GM12891 (cell line): ENCODE data around the gene INAVA.
A peak's percentile ranks its signal among the peaks of the same experiment; 100 is the strongest.

ENCODE experiments used
- DNase-seq: peaks from one replicate; pipeline ENCODE4 v3.0.0; 2011; ENCODE audit warnings: low spot score; ENCODE audit not compliant: insufficient read length
- FAIRE-seq: peaks from 2 replicates; lab custom pipeline; 2011; peaks lifted over from hg19 to GRCh38; lab: Jason Lieb, UNC
- PAX5 ChIP-seq: IDR thresholded peaks from 2 replicates; pipeline ENCODE4 v1.6.1; 2011; ENCODE audit warnings: low read length, moderate library complexity, mild to moderate bottlenecking; ENCODE audit not compliant: insufficient read depth, severe bottlenecking
- POLR2A ChIP-seq: IDR thresholded peaks from 2 replicates; pipeline ENCODE4 v1.6.1; 2011; ENCODE audit warnings: low read depth, low read length, control low read depth
- POLR2AphosphoS5 ChIP-seq: IDR thresholded peaks from 2 replicates; pipeline ENCODE4 v1.6.1; 2011; ENCODE audit warnings: low read depth, low read length, control low read depth
- POU2F2 ChIP-seq: IDR thresholded peaks from 2 replicates; pipeline ENCODE4 v1.6.1; 2011; ENCODE audit warnings: low read depth, mild to moderate bottlenecking, control low read depth, low read length, moderate library complexity
- SPI1 ChIP-seq: IDR thresholded peaks from 2 replicates; pipeline ENCODE4 v1.6.1; 2011; ENCODE audit warnings: low read depth, low read length, control low read depth
- TAF1 ChIP-seq: IDR thresholded peaks from 2 replicates; pipeline ENCODE4 v1.6.1; 2011; ENCODE audit warnings: low read depth, low read length, control low read depth

INAVA gene

GRCh38 chr1:200895443-200895789 is 716 bp downstream of the INAVA start:
- TF ChIP-seq TAF1 (no peak), PAX5 (no peak), POLR2A (no peak), SPI1 (no peak), POLR2AphosphoS5 (no peak), POU2F2 (no peak)
- no peak for DNase-seq
- no peak for FAIRE-seq

DNA sequence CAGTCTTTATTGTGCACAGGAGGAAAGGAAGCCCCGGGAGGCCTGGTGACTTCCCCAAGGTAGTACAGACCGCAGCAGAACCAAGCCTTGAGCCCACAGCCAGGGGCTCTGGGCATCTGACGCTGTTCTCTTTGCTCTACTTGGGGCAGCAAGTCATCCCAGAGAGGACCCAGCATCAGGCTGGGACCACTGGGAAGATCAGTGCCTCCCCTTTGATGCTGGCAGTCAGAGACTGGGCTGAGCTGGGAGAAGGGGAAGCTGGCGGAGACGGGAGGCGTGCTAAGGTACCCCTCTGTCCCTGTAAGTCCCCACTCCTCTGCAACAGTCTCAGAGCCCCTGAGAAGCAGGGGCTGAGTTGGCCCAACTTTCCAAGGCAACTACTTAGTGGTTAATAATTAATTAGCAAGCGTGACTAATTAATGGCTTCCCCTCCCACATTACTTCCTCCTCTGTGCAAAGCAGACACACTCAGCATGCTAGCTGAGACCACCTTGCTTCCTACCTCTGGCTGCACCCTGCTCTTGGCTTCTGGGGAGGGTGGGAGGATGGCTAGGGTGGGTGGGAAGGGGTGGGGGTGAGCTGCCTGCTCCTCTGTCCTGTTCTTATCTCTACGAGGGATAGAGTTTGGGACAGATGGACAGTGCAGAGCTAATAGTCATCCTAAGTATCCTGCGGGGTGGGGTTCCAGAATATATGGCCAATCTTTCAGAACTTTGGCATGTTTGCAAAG is 1.3 kb downstream of the INAVA start:
- no peak for DNase-seq
- peak; percentile 64 for FAIRE-seq

GRCh38 chr1:200896531-200897196 is 2.0 kb downstream of the INAVA start:
- FAIRE-seq, result no peak

More for the DNA sequence above, 1.3 kb downstream of the INAVA start:
- TF ChIP-seq POLR2A, result no peak
- TF ChIP-seq SPI1, result no peak
- TF ChIP-seq PAX5, result no peak
- TF ChIP-seq POU2F2, result no peak
- no peak for TF ChIP-seq TAF1
- TF ChIP-seq POLR2AphosphoS5, result no peak

GRCh38 chr1:200897259-200897658 is 2.6 kb downstream of the INAVA start:
- FAIRE-seq (no peak), DNase-seq (no peak)
- TF ChIP-seq SPI1 (no peak), POLR2A (no peak), POLR2AphosphoS5 (no peak), TAF1 (no peak), POU2F2 (no peak), PAX5 (no peak)

More at GRCh38 chr1:200896531-200897196, 2.0 kb downstream of the INAVA start:
- no peak for TF ChIP-seq POU2F2
- TF ChIP-seq SPI1, result no peak
- TF ChIP-seq TAF1, result no peak
- no peak for TF ChIP-seq POLR2A
- TF ChIP-seq PAX5, result no peak
- TF ChIP-seq POLR2AphosphoS5, result no peak
- DNase-seq, result no peak

DNA sequence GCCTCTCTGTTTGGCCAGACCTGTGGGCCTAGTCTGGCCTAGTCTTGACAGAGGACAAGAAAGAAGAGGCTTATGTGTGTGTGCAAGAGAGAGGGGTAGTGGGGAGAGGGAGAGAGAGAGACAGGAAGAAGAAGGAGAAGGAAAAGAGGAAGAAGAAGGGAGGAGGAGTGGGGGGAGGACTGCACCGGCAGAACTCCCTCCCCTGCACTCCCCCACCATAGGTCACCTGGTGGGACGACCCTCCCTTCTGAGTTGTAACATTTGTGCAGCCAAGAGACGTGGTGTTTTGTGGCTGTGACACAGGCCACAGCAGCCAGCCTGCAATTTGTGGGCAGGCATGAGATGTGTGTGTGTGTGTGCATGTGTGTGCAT is 4.3 kb downstream of the INAVA start:
- DNase-seq (no peak), FAIRE-seq (no peak)
- TF ChIP-seq POU2F2 (no peak), POLR2AphosphoS5 (no peak), SPI1 (no peak), POLR2A (no peak), PAX5 (no peak), TAF1 (no peak)

DNA sequence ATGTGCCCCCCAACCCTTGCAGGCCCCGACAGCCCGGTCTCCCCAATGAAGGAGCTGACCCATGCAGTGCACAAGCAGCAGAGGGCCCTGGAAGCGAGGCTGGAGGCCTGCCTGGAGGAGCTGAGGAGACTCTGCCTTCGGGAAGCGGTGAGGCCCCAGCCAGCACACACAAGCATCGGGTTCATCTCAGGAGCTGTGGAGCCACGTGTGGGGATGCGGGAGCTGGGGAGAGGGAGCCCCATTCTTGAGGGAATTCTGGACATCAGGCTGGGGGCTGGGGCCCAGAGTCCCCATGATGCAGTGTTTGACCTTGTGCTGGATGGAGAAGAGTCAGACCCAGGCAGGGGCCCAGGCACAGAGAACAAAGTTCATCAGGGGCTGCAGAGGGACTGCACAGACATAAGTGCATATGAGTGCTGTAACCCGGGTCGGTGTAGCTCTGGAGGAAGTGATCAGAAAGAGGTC is 4.8 kb downstream of the INAVA start:
- DNase-seq, result no peak
- no peak for FAIRE-seq
- no peak for TF ChIP-seq POLR2AphosphoS5
- TF ChIP-seq POLR2A, result no peak
- TF ChIP-seq TAF1, result no peak
- no peak for TF ChIP-seq SPI1
- no peak for TF ChIP-seq POU2F2
- no peak for TF ChIP-seq PAX5

DNA sequence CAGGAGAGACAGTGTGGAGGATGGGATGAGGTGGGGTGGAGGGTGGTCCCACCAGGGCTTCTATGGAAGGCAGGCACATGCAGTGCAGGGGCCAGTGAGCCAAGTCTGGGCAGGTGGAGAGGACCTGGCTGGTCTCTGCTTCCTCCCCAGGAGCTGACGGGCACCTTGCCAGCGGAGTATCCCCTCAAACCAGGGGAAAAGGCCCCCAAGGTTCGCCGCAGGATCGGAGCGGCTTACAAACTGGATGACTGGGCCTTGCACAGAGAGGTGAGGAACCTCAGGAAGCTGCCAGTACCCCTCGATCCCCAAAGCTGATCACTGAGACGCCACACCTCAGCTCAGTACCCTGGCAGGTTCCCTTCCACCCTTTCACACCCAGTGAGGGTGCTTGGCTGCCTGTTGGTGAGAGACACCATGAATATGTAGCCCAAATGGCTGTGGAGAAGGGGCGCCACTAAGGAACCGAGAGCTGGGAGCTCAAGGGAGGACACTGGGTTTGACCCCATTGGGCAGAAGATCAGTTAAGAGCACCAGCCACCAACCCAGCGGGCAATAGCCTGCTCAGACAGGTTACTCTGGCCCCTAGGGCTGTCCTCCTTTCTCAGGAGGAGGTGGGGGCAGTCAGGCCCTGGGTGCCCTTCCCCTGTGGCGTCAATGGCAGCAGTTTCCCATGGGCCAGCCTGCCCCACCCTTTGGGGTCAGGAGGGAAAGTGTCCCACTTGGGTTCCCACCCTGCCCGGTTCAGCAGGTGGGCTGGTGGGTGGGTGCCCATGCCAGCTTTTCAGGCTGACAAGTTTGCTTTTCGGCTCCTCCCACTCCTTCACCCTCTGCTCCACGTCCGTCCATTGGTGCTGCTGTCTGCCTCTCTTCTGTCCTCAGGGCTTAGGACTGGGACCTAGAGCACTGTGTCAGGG is 5.5 kb downstream of the INAVA start:
- no peak for DNase-seq
- no peak for FAIRE-seq
- TF ChIP-seq SPI1, result no peak
- TF ChIP-seq TAF1, result no peak
- TF ChIP-seq POLR2A, result no peak
- TF ChIP-seq PAX5, result no peak
- TF ChIP-seq POU2F2, result no peak
- no peak for TF ChIP-seq POLR2AphosphoS5

DNA sequence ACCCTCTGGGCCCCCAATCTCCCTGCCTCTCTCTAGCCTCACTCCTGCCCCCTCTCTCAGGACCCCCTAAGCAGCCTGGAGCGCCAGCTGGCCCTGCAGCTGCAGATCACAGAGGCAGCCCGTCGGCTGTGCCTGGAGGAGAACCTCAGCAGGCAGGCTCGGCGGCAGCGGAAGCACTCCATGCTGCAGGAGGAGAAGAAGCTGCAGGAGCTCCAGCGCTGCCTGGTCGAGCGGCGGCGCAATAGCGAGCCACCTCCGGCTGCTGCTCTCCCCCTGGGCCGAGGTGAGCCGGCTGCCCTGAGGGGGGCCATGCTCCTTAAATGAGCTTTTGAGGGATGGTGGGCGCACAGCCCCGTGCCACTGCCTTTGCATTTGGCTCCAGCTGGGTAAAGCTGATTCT is 6.2 kb downstream of the INAVA start:
- DNase-seq (no peak), FAIRE-seq (no peak)
- TF ChIP-seq SPI1 (no peak), POLR2A (no peak), PAX5 (no peak), TAF1 (no peak), POU2F2 (no peak), POLR2AphosphoS5 (no peak)

- DNase-seq (no peak), FAIRE-seq (no peak)
- TF ChIP-seq PAX5, result no peak
- no peak for TF ChIP-seq SPI1
- no peak for TF ChIP-seq TAF1
- TF ChIP-seq POLR2A, result no peak
- TF ChIP-seq POU2F2, result no peak
Measured at GRCh38 chr1:200901350-200901749, 6.7 kb downstream of the INAVA start.
